HCT116 (cell line): ENCODE results near the gene TIMM9. TPM values are rescaled to one million over a fixed set of nuclear protein-coding genes. Genes with fewer than 3 reads are reported as not detected.

Source experiments
- ATAC-seq: fragments of 200-7000 bp; cut with Tn5 transposase; 2 replicates; pipeline ENCODE4 v1.9.1; 2020; ENCODE audit warnings: mild to moderate bottlenecking, moderate library complexity
- BruUV-seq: library from RNA; stranded (reverse); fragments of 400-500 nt; replicated peaks from 2 replicates; lab custom pipeline; 2021; lab: Mats Ljungman, UMichigan
- CTCF ChIA-PET: fragments of 300-600 bp; sonication (Branson Sonifier 250); formaldehyde crosslinking; loops from one replicate; lab custom pipeline; 2021; ENCODE audit warnings: antibody characterized with exemption; lab: Charles Lee
- POLR2A ChIA-PET: fragments of 300-600, 350-600 bp; sonication (Branson Sonifier 250); formaldehyde crosslinking; loops from one replicate; lab custom pipeline; 2021; ENCODE audit warnings: antibody characterized with exemption; lab: Charles Lee
- RAD21 ChIA-PET, 2 experiments: fragments of 300-600 bp; sonication (Branson Sonifier 250); formaldehyde crosslinking; loops; one replicate each; lab custom pipeline; 2023; ENCODE audit warnings: low total read pairs in 2 of 2; ENCODE audit not compliant: uncharacterized antibody in 2 of 2, unreplicated experiment in 2 of 2, low non-redundant PET in 1 of 2; lab: Charles Lee
- DNase-seq: peaks from one replicate; pipeline ENCODE4 v3.0.0-alpha.2; 2010; ENCODE audit warnings: low read depth, low spot score
- H2AFZ ChIP-seq: fragments of 200-600 bp; shearing (Covaris generic), sonication (generic); 2 replicates; pipeline ENCODE4 v1.6.1; 2017; ENCODE audit warnings: low read depth, mixed run types, mixed read lengths, antibody characterized with exemption, low read length; ENCODE audit not compliant: poor library complexity, severe bottlenecking
- H3K27ac ChIP-seq: 2 replicates; pipeline ENCODE4 v1.5.1; 2012; ENCODE audit warnings: low read depth, low read length
- H3K27me3 ChIP-seq: fragments of 200-600 bp; sonication (generic); 2 replicates; pipeline ENCODE4 v1.6.1; 2016; ENCODE audit warnings: mixed run types, low read length, mixed read lengths; ENCODE audit not compliant: insufficient read depth
- H3K36me3 ChIP-seq, 2 experiments: fragments of 200-500 bp in 1 of 2; fragments of 200-600 bp in 1 of 2; sonication (Bioruptor generic) in 1 of 2; sonication (generic) in 1 of 2; 2 replicates each; pipeline versions ENCODE4 v1.5.1 to v1.6.1; 2014 to 2016; ENCODE audit warnings: low read length in 2 of 2, inconsistent platforms in 1 of 2, mixed read lengths in 1 of 2, mixed run types in 1 of 2; ENCODE audit not compliant: insufficient read depth in 2 of 2, control insufficient read depth in 1 of 2
- H3K4me1 ChIP-seq, 2 experiments: fragments of 200-600 bp in 1 of 2; sonication (generic) in 1 of 2; 2 replicates each; pipeline versions ENCODE4 v1.5.1 to v1.6.1; 2012 to 2017; ENCODE audit warnings: low read length in 2 of 2, inconsistent platforms in 1 of 2, mild to moderate bottlenecking in 1 of 2, mixed read lengths in 1 of 2, mixed run types in 1 of 2, moderate library complexity in 1 of 2; ENCODE audit not compliant: insufficient read depth in 2 of 2, control insufficient read depth in 1 of 2
- H3K4me2 ChIP-seq: fragments of 200-600 bp; sonication (generic); 2 replicates; pipeline ENCODE4 v1.6.1; 2017; ENCODE audit warnings: mixed run types, low read length, mixed read lengths
- H3K4me3 ChIP-seq, 2 experiments: fragments of 200-600 bp in 1 of 2; sonication (generic) in 1 of 2; replicated peaks in 1 of 2; 2 replicates each; pipeline ENCODE4 v1.5.1; 2011 to 2016; ENCODE audit warnings: low read length in 2 of 2, control low read depth in 1 of 2, low read depth in 1 of 2, mild to moderate bottlenecking in 1 of 2, mixed read lengths in 1 of 2, mixed run types in 1 of 2
- H3K79me2 ChIP-seq: fragments of 200-600 bp; sonication (generic); 2 replicates; pipeline ENCODE4 v1.6.1; 2017; ENCODE audit warnings: mild to moderate bottlenecking, mixed run types, low read length, moderate library complexity, mixed read lengths; ENCODE audit not compliant: insufficient read depth
- H3K9ac ChIP-seq: fragments of 200-600 bp; sonication (generic); 2 replicates; pipeline ENCODE4 v1.6.1; 2016; ENCODE audit warnings: low read length, mixed read lengths
- H3K9me2 ChIP-seq: fragments of 200-600 bp; sonication (generic), shearing (Covaris generic); 2 replicates; pipeline ENCODE4 v1.6.1; 2017; ENCODE audit warnings: mixed run types, mild to moderate bottlenecking, moderate library complexity; ENCODE audit not compliant: insufficient read depth
- H3K9me3 ChIP-seq, 2 experiments: fragments of 200-500 bp in 1 of 2; fragments of 200-600 bp in 1 of 2; sonication (Bioruptor generic) in 1 of 2; sonication (generic) in 1 of 2; 2 replicates each; pipeline ENCODE4 v1.6.1; 2014 to 2017; ENCODE audit warnings: low read length in 2 of 2, mixed read lengths in 2 of 2, inconsistent platforms in 1 of 2, low read depth in 1 of 2, mild to moderate bottlenecking in 1 of 2, mixed run types in 1 of 2, moderate library complexity in 1 of 2; ENCODE audit not compliant: control insufficient read depth in 1 of 2, insufficient read depth in 1 of 2
- H4K20me1 ChIP-seq: fragments of 200-600 bp; sonication (generic), shearing (Covaris generic); 2 replicates; pipeline ENCODE4 v1.6.1; 2017; ENCODE audit warnings: mixed run types, mild to moderate bottlenecking, moderate library complexity; ENCODE audit not compliant: insufficient read depth
- ATF3 ChIP-seq: IDR thresholded peaks from 2 replicates; pipeline ENCODE4 v1.6.1; 2012
- CBX3 ChIP-seq: IDR thresholded peaks from 2 replicates; pipeline ENCODE4 v1.6.1; 2012; ENCODE audit warnings: low read depth
- CEBPB ChIP-seq: IDR thresholded peaks from 2 replicates; pipeline ENCODE4 v1.6.1; 2012; ENCODE audit warnings: low read depth
- CTCF ChIP-seq, 3 experiments: fragments of 200-600 bp in 1 of 3; sonication (generic) in 1 of 3; IDR thresholded peaks in 2 of 3; conservative IDR thresholded peaks in 1 of 3; 2 replicates each; pipeline ENCODE4 v1.5.1; 2012 to 2017; ENCODE audit warnings: low read depth in 2 of 3, low read length in 2 of 3, antibody characterized with exemption in 1 of 3, borderline replicate concordance in 1 of 3, control low read depth in 1 of 3, mild to moderate bottlenecking in 1 of 3, mixed read lengths in 1 of 3, mixed run types in 1 of 3, moderate library complexity in 1 of 3; ENCODE audit not compliant: insufficient read depth in 1 of 3
- ELF1 ChIP-seq: IDR thresholded peaks from 2 replicates; pipeline ENCODE4 v1.6.1; 2012; ENCODE audit warnings: low read depth, borderline replicate concordance
- FOSL1 ChIP-seq: IDR thresholded peaks from 2 replicates; pipeline ENCODE4 v1.6.1; 2012; ENCODE audit warnings: low read depth
- JUND ChIP-seq: IDR thresholded peaks from 2 replicates; pipeline ENCODE4 v1.6.1; 2012
- MAX ChIP-seq: IDR thresholded peaks from 2 replicates; pipeline ENCODE4 v1.6.1; 2012
- POLR2A ChIP-seq: IDR thresholded peaks from 2 replicates; pipeline ENCODE4 v1.7.0; 2011; ENCODE audit warnings: borderline replicate concordance; ENCODE audit not compliant: insufficient read depth, insufficient read length; ENCODE audit errors: extremely low read depth
- POLR2AphosphoS5 ChIP-seq: IDR thresholded peaks from 2 replicates; pipeline ENCODE4 v1.6.1; 2011; ENCODE audit warnings: mild to moderate bottlenecking, low read depth, low read length, moderate library complexity
- SIN3A ChIP-seq: IDR thresholded peaks from 2 replicates; pipeline ENCODE4 v1.6.1; 2012; ENCODE audit warnings: low read depth
- SP1 ChIP-seq: IDR thresholded peaks from 2 replicates; pipeline ENCODE4 v1.6.1; 2012; ENCODE audit warnings: low read depth
- SRF ChIP-seq: IDR thresholded peaks from 2 replicates; pipeline ENCODE4 v1.6.1; 2012; ENCODE audit warnings: low read depth
- TCF7L2 ChIP-seq: IDR thresholded peaks from 2 replicates; pipeline ENCODE4 v1.7.0; 2011; ENCODE audit warnings: borderline replicate concordance, inconsistent platforms; ENCODE audit not compliant: insufficient read depth, insufficient read length; ENCODE audit errors: extremely low read depth
- YY1 ChIP-seq: IDR thresholded peaks from 2 replicates; pipeline ENCODE4 v1.6.1; 2011; ENCODE audit warnings: low read length, low read depth, moderate library complexity, mild to moderate bottlenecking; ENCODE audit not compliant: insufficient replicate concordance; ENCODE audit errors: extremely low read depth
- ZBTB33 ChIP-seq: IDR thresholded peaks from 2 replicates; pipeline ENCODE4 v1.6.1; 2011; ENCODE audit warnings: mild to moderate bottlenecking, low read length, moderate library complexity; ENCODE audit not compliant: insufficient replicate concordance; ENCODE audit errors: extremely low read depth
- ZFX ChIP-seq: fragments of 450-650 bp; IDR thresholded peaks from 2 replicates; pipeline ENCODE4 v1.6.1; 2017
- ZNF274 ChIP-seq: fragments of 200-500 bp; sonication (Bioruptor generic); IDR thresholded peaks from 2 replicates; pipeline ENCODE4 v1.6.1; 2014; ENCODE audit warnings: mild to moderate bottlenecking, low read depth, low read length, inconsistent platforms
- intact Hi-C: fragments of 100-400 bp; cut with micrococcal nuclease; formaldehyde crosslinking; loops from 2 replicates; pipeline ENCODE4 v1.10.0; 2022
- total RNA-seq: library from RNA; stranded (reverse); gene quantifications from one replicate; pipeline ENCODE4 v1.2.1, GENCODE V29; 2021; ENCODE audit not compliant: unreplicated experiment

The TIMM9 gene
- total RNA-seq, 1 experiment from 2014 or later, result 40.7 TPM

GRCh38 chr14:58427281-58428117, at the start of gene TIMM9, which contains the start of gene KIAA0586 (continued):
- no peak; the same call in 1 of the 2 replicates for TF ChIP-seq FOSL1
- peak; percentile 90; the same call in 1 of the 2 replicates for TF ChIP-seq CBX3
- peak; percentile 84 for TF ChIP-seq YY1
- peak; percentile 95 for TF ChIP-seq POLR2AphosphoS5
- TF ChIP-seq ZNF274, result no peak
- TF ChIP-seq POLR2A, result peak; percentile 88
- 0 out of 2 replicates have a peak, but pooled peaks have one; percentile 7 for TF ChIP-seq SRF
- TF ChIP-seq CEBPB, result 0 out of 2 replicates have a peak, but pooled peaks have one; percentile 52

- Histone ChIP-seq H3K4me3 (no peak overlapping the region), H2AFZ (no peak overlapping the region), H3K9me3 (no peaks in the 10 kb centered on the region), H3K9me2 (no peaks in the 10 kb centered on the region), H3K4me1 (no peaks in the 10 kb centered on the region), H3K27ac (no peak overlapping the region), H3K9ac (no peak overlapping the region), H3K36me3 (no peaks in the 10 kb centered on the region), H4K20me1 (no peaks in the 10 kb centered on the region), H3K27me3 (no peaks in the 10 kb centered on the region), H3K79me2 (no peaks in the 10 kb centered on the region), H3K4me2 (no peak overlapping the region)
- ChIA-PET CTCF (interaction anchor here (1.2 kb wide), 1 partner anchor 25 kb away, joined by 4 read pairs; no protein-coding TSS in a partner anchor), RAD21 (no interaction called here), POLR2A (no interaction called here)
- DNase-seq (no peak), ATAC-seq (no peak)
- intact Hi-C loops, result no loop called here
- BruUV-seq, result no TSS peak
- TF ChIP-seq MAX (no peak), SP1 (no peak), ZNF274 (no peak), ATF3 (no peak), SIN3A (no peak), CEBPB (no peak), CTCF (IDR thresholded peaks at IDR 0.05 in 2 of 3, conservative IDR thresholded peaks at IDR 0.05 in 1 of 3; ENCODE audit: borderline replicate concordance in 1 of 3, insufficient read depth in 1 of 3, low read depth in 2 of 3, low read length in 2 of 3) (no peak), JUND (no peak), ZBTB33 (no peak), POLR2A (no peak), ZFX (no peak), TCF7L2 (no peak), ELF1 (no peak)
These were observed 49.0 kb upstream of the TIMM9 start for GRCh38 chr14:58476320-58476719.
